Measurements from ENCODE around the gene EIF4EBP3.

The EIF4EBP3 gene

GRCh38 chr5:140547508-140548299, at the start of gene EIF4EBP3:
EIF4EBP3 (plus strand) TSS chr5:140547662; CDS start chr5:140547738, 76 bp downstream.
- H3K4me3 ChIP-seq (ENCODE audit: low read depth, low read length), result peak within 1 kb of the TSS; percentile 46

GRCh38 chr5:140497897-140498296, 49.6 kb upstream of the EIF4EBP3 start:
- H3K4me3 ChIP-seq (ENCODE audit: low read depth, low read length), result no peak overlapping the region
- no peak for DNase-seq (ENCODE audit: low read depth)

More at GRCh38 chr5:140547508-140548299, at the start of gene EIF4EBP3:
- DNase-seq (ENCODE audit: low read depth), result peak; percentile 88

GRCh38 chr5:140498591-140498990, 48.9 kb upstream of the EIF4EBP3 start:
- no peak overlapping the region for H3K4me3 ChIP-seq (ENCODE audit: low read depth, low read length)
- DNase-seq (ENCODE audit: low read depth), result no peak

- DNase-seq (ENCODE audit: low read depth), result no peak
- H3K4me3 ChIP-seq (ENCODE audit: low read depth, low read length), result no peak overlapping the region
Observed at GRCh38 chr5:140502834-140503233, 44.6 kb upstream of the EIF4EBP3 start.

GRCh38 chr5:140509898-140510297, 37.6 kb upstream of the EIF4EBP3 start:
- no peak overlapping the region for H3K4me3 ChIP-seq (ENCODE audit: low read depth, low read length)
- no peak for DNase-seq (ENCODE audit: low read depth)

- no peak overlapping the region for H3K4me3 ChIP-seq (ENCODE audit: low read depth, low read length)
- no peak for DNase-seq (ENCODE audit: low read depth)
Observed at GRCh38 chr5:140513124-140513523, 34.3 kb upstream of the EIF4EBP3 start.

- DNase-seq (ENCODE audit: low read depth), result no peak
- H3K4me3 ChIP-seq (ENCODE audit: low read depth, low read length), result no peak overlapping the region
Observed at GRCh38 chr5:140524003-140524402, 23.5 kb upstream of the EIF4EBP3 start.

- H3K4me3 ChIP-seq (ENCODE audit: low read depth, low read length), result no peak overlapping the region
- no peak for DNase-seq (ENCODE audit: low read depth)
Observed at GRCh38 chr5:140540227-140540626, 7.2 kb upstream of the EIF4EBP3 start.

GRCh38 chr5:140542972-140543371, 4.5 kb upstream of the EIF4EBP3 start:
- H3K4me3 ChIP-seq (ENCODE audit: low read depth, low read length), result no peak overlapping the region

GRCh38 chr5:140544986-140545385, 2.5 kb upstream of the EIF4EBP3 start:
- H3K4me3 ChIP-seq (ENCODE audit: low read depth, low read length), result no peak overlapping the region

More at GRCh38 chr5:140542972-140543371, 4.5 kb upstream of the EIF4EBP3 start:
- no peak for DNase-seq (ENCODE audit: low read depth)

GRCh38 chr5:140545606-140546005, 1.9 kb upstream of the EIF4EBP3 start:
- no peak for DNase-seq (ENCODE audit: low read depth)
- H3K4me3 ChIP-seq (ENCODE audit: low read depth, low read length), result no peak overlapping the region

More at GRCh38 chr5:140544986-140545385, 2.5 kb upstream of the EIF4EBP3 start:
- DNase-seq (ENCODE audit: low read depth), result no peak

GRCh38 chr5:140546851-140547507, 483 bp upstream of the EIF4EBP3 start:
- H3K4me3 ChIP-seq (ENCODE audit: low read depth, low read length), result peak overlapping the region; percentile 28
- DNase-seq (ENCODE audit: low read depth), result no peak

- no peak for DNase-seq (ENCODE audit: low read depth)
- H3K4me3 ChIP-seq (ENCODE audit: low read depth, low read length), result peak overlapping the region; percentile 46
Observed at GRCh38 chr5:140548300-140548688, 832 bp downstream of the EIF4EBP3 start.

- no peak for DNase-seq (ENCODE audit: low read depth)
- H3K4me3 ChIP-seq (ENCODE audit: low read depth, low read length), result no peak overlapping the region
Observed at GRCh38 chr5:140548791-140549190, 1.3 kb downstream of the EIF4EBP3 start.

GRCh38 chr5:140549237-140550144, 2.0 kb downstream of the EIF4EBP3 start:
- no peak for DNase-seq (ENCODE audit: low read depth)
- H3K4me3 ChIP-seq (ENCODE audit: low read depth, low read length), result no peak overlapping the region

GRCh38 chr5:140550147-140551079, 3.0 kb downstream of the EIF4EBP3 start:
- H3K4me3 ChIP-seq (ENCODE audit: low read depth, low read length), result no peak overlapping the region
- no peak for DNase-seq (ENCODE audit: low read depth)

- no peak for DNase-seq (ENCODE audit: low read depth)
- H3K4me3 ChIP-seq (ENCODE audit: low read depth, low read length), result no peak overlapping the region
Observed at GRCh38 chr5:140551872-140552271, 4.4 kb downstream of the EIF4EBP3 start.

GRCh38 chr5:140553657-140554056, 6.2 kb downstream of the EIF4EBP3 start:
- no peak for DNase-seq (ENCODE audit: low read depth)
- no peak overlapping the region for H3K4me3 ChIP-seq (ENCODE audit: low read depth, low read length)

GRCh38 chr5:140554454-140554853, 7.0 kb downstream of the EIF4EBP3 start:
- DNase-seq (ENCODE audit: low read depth), result no peak
- no peak overlapping the region for H3K4me3 ChIP-seq (ENCODE audit: low read depth, low read length)
